ACHN (cell line): ENCODE results near the gene PSTPIP1.

Experiments used
- DNase-seq: peaks from one replicate; pipeline ENCODE4 v3.0.0-alpha.2; 2015
- in situ Hi-C: cut with HindIII; loops from 2 replicates; pipeline ENCODE4 v1.10.0; 2017; ENCODE audit warnings: low sequenced_read_pairs, low pct_ligation_motif_present, low pct_unique_long_range_greater_than_20kb

PSTPIP1 gene

GRCh38 chr15:76976141-76976540, 18.8 kb upstream of the PSTPIP1 start:
- DNase-seq, result no peak
- in situ Hi-C loops, result no loop called here

GRCh38 chr15:76976572-76977270, 18.2 kb upstream of the PSTPIP1 start:
- DNase-seq, result no peak
- in situ Hi-C loops, result no loop called here

- no peak for DNase-seq
- in situ Hi-C loops, result no loop called here
Observed at GRCh38 chr15:76978522-76979330, 16.2 kb upstream of the PSTPIP1 start.

GRCh38 chr15:76979331-76979925, 15.5 kb upstream of the PSTPIP1 start:
- in situ Hi-C loops, result no loop called here
- DNase-seq, result no peak

- no peak for DNase-seq
- in situ Hi-C loops, result no loop called here
Observed at GRCh38 chr15:76979996-76980520, 14.9 kb upstream of the PSTPIP1 start.

- in situ Hi-C loops, result no loop called here
- no peak for DNase-seq
Observed at GRCh38 chr15:76982356-76982755, 12.6 kb upstream of the PSTPIP1 start.

- in situ Hi-C loops, result no loop called here
- DNase-seq, result no peak
Observed at GRCh38 chr15:76982756-76983155, 12.2 kb upstream of the PSTPIP1 start.

GRCh38 chr15:76983590-76984375, 11.1 kb upstream of the PSTPIP1 start:
- in situ Hi-C loops, result no loop called here
- no peak for DNase-seq

- DNase-seq, result no peak
- in situ Hi-C loops, result no loop called here
Observed at GRCh38 chr15:76986743-76987142, 8.2 kb upstream of the PSTPIP1 start.

GRCh38 chr15:76987276-76987675, 7.7 kb upstream of the PSTPIP1 start:
- DNase-seq, result no peak
- in situ Hi-C loops, result no loop called here

GRCh38 chr15:76987896-76988860, 6.7 kb upstream of the PSTPIP1 start:
- no peak for DNase-seq
- in situ Hi-C loops, result no loop called here

GRCh38 chr15:76988867-76989780, 5.8 kb upstream of the PSTPIP1 start:
- no peak for DNase-seq

GRCh38 chr15:76991048-76991447, 3.9 kb upstream of the PSTPIP1 start:
- in situ Hi-C loops, result no loop called here
- DNase-seq, result no peak

More at GRCh38 chr15:76988867-76989780, 5.8 kb upstream of the PSTPIP1 start:
- in situ Hi-C loops, result no loop called here

- in situ Hi-C loops, result no loop called here
Observed at GRCh38 chr15:76991741-76992645, 2.9 kb upstream of the PSTPIP1 start.

GRCh38 chr15:76993114-76993725, 1.7 kb upstream of the PSTPIP1 start:
- DNase-seq, result no peak
- in situ Hi-C loops, result no loop called here

More at GRCh38 chr15:76991741-76992645, 2.9 kb upstream of the PSTPIP1 start:
- no peak for DNase-seq
